Forelimb muscle (tissue), 1 donor: ENCODE results near the gene TGFB1. TPM values are rescaled to one million over a fixed set of nuclear protein-coding genes. Genes with fewer than 3 reads are reported as not detected.

Experiments used
- DNase-seq: peaks from one replicate; pipeline ENCODE4 v3.0.0-alpha.2; 2013; ENCODE audit warnings: low read depth
- polyA plus RNA-seq: library from polyadenylated mRNA; unstranded; fragments of 120-200 nt; gene quantifications from one replicate; pipeline ENCODE4 v1.2.1, GENCODE V29; 2013; ENCODE audit not compliant: insufficient read length

Gene TGFB1
- polyA plus RNA-seq, 1 donor: 19.6 TPM

DNA sequence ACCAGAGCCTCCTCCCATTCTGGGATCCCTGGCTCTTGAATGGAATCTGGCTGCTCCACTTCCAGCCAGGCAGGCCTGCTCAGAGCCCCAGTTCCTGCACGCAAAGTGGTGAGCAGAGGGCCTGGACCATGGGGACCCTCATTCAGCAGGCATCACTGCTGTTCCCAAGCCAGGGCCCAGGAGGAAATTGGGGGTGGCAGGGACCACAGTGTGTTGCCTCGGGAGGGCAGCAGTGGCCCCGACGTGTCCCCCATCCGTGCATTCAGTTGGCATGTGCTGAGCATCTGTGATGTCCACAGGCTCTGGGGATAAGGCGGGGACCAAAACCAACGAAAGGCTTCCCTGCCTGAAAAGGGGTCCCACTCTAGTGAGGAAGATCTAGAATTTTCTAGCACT is 32.5 kb downstream of the TGFB1 start:
- DNase-seq: no peak

DNA sequence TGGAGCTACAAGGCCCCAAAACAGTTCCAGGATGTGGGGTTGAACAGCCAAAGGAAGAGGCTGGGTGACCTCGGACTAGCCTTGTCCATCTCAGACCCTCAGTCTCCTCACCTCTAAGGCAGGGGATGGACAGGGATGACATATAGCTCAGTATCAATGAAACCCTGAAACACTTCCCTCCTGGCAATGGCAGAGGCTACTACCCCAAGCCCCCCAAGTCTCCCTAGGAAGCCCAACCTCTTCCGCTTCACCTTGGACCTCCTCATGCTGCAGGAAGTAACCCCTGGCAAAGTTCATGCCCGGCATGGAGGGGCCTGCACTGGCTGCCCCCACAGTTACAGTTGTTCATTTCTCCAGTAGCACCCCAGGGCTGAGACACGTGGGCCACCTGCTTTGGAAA is 33.2 kb downstream of the TGFB1 start:
- no peak for DNase-seq

DNA sequence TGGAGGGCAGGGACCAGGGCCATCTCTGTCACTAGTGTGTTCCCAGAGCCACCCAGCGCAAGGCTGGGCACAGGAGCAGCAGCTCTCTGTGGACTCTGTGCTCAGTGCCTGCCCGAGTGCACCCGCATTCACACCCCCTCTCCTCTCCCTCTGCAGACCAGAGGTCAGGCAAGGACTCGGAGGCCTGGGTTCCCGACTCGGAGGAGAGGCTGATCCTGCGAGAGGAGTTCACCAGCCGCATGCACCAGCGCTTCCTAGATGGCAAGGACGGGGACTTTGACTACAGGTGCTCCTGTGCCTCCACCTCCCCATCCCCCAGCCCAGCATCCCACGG is 33.6 kb downstream of the TGFB1 start:
- no peak for DNase-seq

DNA sequence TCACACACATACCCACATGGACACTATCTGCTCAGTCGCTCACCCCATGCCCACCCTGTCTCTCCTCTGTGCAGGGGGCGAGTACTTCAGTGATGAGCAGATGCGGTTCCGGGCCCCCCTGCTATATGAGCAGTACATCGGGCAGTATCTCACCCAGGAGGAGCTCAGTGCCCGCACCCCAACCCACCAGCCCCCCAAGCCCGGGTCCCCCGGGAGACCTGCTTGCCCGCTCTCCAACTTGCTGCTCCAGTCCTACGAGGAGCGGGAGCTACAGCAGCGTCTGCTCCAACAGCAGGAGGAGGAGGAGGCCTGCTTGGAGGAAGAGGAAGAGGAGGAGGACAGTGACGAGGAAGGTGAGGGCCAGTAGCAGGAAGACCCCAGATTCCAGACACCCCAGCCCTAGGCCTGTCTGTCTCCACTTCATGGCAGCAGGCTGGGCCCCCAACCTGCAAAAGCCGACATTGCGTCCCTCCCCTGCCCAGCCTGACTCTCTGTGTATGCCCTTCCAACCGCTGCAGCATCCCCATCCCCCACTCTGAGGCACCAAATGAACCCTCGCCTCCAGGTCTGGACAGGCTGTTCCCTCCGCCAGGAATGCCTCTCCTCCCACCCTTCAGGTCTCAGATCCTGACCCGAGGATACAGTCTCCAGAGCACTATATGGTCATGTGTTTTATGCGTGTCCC is 34.1 kb downstream of the TGFB1 start:
- DNase-seq: no peak

DNA sequence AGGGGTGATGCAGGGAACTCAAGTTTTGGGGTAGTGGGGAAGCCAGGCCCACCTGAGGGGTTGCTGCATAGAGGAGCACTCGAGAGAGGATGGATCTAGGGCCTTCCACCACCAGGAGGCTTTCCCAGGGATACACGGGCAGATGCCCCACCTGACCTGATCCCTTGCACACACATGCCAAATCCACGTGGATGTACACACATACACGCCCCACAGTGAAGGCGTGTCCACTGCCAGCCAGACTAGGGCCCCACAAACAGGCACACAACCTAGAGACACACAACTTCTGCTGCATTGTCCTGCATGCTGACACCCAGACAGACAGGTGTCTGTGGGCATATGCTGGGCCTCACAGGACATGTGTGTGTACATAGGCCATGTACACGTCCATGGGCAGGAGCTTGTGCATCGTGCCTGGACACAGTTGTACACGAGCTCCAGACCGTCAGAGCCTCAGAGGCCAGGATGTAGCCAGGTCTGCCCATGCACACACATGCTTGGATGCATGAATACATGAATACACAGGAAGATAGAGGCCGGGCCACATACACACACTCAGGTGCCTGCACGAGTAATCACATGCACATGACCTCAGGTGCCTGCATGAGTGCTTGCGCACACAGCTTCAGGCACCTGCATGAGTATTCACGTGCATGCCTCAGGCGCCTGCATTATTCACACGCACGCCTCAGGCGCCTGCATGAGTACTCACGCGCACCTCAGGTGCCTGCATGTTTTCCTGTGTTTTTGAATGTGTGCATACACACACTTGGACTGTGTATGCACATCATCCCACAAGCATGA is 34.8 kb downstream of the TGFB1 start:
- DNase-seq: no peak

DNA sequence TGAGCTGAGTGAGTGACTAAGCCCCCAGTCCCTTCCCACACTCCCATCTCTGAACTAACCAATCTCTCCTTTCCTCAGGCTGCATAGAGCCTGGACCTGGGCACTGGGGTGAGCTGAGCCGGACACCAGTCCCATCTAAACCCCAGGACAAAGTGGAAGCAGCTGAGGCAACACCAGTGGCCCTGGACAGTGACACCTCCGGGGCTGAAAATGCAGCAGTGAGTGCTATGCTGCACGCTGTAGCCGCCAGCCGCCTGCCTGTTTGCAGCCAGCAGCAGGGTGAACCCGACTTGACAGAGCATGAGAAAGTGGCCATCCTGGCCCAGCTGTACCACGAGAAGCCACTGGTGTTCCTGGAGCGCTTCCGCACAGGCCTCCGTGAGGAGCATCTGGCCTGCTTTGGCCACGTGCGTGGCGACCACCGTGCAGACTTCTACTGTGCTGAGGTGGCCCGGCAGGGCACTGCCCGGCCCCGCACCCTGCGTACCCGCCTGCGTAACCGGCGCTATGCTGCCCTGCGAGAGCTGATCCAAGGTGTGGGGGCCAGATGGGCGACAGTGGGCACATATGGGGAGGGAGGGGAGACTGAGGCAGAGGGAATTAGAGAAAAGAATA is 37.3 kb downstream of the TGFB1 start:
- no peak for DNase-seq

DNA sequence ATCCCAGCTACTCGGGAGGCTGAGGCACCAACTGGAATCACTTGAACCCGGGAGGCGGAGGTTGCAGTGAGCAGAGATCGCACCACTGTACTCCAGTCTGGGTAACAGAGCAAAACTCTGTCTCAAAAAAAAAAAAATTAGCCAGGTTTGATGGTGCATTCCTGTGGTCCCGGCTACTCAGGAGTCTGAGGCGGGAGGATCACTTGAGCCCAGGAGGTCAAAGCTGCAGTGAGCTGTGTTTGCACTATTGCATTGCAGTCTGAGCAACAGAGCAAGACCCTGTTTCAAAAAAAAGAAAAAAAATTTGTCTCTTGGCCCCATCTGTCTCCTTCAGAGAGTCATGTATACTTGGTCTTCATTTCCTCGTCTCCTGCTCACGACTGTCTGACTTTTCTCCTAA is 42.1 kb downstream of the TGFB1 start:
- no peak for DNase-seq

DNA sequence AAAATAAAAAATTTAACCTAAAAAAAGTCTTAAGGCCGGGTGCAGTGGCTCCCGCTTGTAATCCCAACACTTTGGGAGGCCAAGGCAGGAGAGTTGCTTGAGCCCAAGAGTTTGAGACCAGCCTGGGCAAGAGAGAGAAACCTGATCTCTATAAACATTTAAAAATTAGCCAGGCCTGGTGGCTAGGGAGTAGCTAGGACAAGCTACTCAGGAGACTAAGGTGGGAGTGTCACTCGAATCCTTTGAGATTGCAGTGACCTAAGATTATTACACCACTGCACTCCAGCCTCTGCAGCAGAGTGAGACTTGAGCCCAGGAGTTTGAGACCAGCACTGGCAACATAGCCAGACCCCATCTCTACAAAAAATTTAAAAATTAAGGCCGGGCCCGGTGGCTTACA is 42.6 kb downstream of the TGFB1 start:
- no peak for DNase-seq

DNA sequence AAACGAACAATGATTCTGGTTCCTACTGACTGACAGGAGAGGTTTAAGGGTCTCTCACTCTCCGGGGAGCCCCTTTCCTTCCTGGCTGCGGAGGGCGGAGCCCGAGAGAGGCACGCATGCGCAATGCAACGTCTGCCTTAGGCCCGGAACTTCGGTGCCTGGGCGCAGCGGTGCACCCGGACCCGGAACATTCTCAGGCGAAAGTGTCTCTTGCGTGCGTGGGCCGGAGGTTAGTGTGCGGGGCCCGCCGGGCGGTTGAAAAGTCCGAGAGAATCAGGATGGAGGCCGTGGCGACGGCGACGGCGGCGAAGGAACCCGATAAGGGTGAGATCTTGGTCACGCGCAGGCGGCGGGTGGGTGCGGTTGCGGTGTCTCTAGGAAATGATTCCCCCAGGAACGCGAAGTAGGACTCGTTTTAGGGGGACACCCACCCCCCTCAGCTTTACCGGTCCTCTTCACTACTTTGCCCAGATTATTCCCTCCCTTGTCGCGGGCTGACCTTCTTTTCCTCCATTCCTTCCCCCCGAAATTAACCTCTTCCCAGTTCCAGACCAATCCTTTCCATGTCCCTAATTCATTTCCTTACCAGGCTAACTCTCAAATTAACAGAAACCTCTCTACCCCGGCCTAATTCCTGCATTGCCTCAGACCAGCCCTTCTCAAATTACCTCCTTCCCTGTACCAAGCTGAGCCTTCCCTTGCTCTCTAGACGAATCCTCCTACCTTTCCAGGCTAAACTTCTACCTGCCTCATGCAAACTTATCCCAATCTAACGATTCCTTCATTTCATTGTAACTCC is 43.5 kb downstream of the TGFB1 start, which contains the start of gene CCDC97:
Gene CCDC97, plus strand, starts transcription at position 140 of the 799 bp plus-strand sequence. Its CDS starts 139 bp downstream, at position 279.
- peak; percentile 86 for DNase-seq

DNA sequence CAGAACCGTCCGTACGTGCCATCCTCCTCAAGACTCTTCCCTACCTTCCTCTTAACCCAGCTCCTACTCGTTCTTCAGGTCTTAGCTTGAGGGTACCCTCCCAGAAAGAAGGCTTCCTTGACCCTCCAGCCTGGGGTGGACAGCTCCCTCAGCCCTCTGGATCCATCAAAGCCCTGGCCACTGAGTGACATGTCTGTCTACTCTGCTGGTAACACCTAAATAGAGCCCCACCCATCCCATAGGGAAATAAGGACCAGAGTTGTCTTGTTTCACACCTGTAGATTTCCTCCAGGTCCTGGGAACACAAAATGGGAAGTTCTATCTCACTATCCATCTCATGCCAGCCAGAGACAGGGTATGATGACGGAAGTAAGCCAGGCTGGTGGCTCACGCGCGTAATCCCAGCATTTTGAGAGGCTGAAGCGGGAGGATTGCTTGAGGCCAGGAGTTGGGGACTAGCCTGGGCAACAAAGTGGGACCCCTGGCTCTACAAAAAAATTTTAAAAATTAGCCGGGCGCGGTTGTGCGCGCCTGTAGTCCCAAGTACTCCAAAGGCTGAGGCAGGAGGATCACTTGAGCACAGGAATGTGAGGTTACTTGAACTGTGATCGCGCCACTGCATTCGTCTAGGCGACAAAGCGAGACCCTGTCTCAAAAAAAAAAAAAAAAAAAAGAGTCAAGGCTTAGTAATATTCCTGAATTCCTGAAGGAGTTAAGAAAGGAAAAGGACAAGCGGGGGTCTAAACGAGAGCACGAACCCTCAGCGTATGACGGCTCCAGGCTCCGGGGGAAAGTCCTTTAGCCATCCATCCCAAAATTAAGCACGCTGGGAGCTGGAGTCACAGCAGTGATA is 44.3 kb downstream of the TGFB1 start:
- DNase-seq: no peak

DNA sequence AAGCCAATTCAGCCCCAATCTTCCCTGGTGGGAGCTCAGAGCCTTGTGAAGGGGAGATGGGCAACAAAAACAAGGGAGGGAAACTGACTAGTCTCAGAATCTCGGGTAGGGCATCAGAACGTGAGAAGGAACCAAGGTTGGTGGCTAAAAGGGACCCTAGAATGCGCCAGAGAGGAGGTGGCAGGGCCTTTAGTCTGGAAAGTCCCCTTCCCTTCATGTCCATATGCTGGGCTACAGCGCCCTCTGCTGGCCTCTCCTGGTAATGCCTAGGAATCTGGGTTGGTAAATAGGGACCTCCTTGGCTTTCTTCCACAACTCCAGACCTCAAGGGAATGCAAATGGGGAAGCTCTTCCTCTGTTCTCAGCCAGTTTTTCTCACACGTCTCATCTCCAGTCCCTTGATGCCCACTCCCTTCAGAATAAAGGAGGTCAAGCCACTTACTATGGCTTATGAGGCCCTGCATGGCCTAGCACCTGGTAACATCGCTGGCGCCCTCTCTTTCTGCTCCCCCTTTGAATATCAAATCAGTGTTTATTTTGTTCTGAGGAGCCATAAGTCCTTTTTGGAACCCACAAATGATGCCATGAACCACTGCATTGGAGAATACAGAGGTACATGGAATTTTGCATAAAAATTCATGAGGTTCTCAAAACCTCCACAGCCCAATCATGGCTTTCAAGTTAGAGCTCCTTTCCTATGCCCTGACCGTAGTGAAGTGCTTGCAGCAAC is 45.1 kb downstream of the TGFB1 start:
- DNase-seq: peak; percentile 73

DNA sequence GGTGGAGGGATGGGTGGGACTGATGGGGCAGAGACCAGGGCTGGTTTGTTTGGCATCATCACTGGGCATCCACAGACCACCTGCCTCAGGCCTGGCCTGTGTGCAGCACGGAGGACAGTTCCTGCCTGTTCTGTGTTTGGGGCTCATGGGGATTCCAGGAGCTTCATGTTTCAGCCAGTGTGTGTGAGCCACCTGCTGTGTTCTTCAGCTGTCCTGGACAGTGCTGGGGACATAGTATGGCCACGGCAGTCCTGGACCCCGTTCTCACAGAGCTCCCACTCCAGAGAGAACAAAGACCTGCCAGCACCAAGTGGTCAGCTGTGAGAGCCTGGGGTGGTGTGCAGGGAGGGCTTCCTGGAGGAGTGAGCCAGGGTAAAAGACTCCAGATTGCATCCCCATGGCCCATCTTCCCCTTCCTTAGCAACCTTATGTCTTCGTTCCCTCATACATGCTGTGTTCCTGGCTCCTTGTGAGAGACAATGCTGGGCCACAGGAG is 45.7 kb downstream of the TGFB1 start:
- DNase-seq: no peak

DNA sequence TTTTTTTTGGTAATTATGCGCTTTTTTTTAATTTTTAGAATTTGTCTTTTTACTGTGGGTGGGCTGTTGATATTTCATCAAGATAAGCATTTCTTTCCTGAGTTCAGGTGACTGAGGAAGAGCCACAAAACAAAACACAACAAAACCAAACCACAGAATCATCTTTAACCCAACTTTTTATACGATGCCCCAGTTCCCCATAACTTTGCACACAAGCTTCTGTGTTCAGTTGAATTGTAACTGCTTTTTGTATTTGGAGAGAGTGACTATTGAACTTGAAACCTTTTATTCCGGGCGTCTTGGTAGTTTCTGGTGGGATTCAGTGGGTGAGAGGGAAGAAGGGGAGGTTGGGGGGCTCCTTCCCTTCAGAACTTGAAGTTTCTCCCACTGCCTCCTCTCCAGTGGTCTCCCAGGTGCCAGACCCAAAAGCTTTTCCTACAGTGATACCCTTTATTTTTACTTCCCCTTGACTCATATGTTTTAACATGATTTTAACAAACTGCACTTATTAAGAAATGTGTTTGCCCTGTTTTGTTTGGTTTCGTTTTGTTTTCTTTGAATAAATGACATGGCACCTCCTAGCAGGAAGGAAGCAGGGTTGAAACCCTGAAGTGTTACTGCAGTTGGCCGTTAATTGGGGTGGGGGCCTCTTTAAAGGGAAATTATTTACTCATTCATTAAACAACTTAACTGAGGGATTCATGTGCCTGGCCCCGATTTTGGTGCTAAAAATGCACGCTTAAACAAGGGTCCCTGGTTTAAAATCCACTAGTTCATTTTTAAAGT is 46.4 kb downstream of the TGFB1 start:
- DNase-seq: no peak

DNA sequence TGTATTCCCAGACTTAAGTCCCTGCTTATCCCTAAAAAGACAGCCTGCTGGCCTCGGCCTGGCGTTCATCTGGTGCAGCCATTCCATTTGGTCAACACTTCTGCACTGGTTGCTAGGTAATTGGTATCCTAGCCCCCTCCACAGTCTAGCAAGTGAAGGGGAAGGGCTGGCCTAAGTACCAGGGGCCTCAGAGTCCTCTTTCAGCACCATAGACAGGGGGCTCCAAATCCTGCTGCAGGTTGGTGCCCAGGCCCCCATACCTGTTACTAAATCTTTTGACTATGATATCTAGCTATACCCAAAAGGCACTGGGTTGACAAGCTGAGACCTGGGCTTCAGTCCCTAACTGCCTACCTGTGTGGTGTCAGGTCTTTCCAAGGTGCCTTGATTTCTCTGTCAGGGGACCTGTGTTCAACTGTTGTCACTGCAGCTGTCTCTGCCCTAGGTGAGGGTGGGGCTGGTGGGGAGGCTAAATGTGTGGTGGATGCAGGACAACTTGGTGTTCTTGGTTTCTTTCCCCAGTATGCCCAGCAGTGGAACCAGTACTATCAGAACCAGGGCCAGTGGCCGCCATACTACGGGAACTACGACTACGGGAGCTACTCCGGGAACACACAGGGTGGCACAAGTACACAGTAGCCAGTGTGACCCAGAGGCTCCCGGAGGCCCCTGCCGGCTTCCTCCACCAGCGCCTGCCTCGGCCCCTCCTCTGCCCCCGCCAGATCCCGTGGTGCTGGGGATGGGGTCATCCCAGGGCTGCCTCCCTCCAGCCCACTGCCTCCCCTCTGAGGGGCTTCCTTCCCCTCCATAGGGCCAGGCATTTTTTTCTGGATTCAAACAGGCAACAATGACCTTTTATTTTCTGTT is 47.6 kb downstream of the TGFB1 start:
- no peak for DNase-seq

DNA sequence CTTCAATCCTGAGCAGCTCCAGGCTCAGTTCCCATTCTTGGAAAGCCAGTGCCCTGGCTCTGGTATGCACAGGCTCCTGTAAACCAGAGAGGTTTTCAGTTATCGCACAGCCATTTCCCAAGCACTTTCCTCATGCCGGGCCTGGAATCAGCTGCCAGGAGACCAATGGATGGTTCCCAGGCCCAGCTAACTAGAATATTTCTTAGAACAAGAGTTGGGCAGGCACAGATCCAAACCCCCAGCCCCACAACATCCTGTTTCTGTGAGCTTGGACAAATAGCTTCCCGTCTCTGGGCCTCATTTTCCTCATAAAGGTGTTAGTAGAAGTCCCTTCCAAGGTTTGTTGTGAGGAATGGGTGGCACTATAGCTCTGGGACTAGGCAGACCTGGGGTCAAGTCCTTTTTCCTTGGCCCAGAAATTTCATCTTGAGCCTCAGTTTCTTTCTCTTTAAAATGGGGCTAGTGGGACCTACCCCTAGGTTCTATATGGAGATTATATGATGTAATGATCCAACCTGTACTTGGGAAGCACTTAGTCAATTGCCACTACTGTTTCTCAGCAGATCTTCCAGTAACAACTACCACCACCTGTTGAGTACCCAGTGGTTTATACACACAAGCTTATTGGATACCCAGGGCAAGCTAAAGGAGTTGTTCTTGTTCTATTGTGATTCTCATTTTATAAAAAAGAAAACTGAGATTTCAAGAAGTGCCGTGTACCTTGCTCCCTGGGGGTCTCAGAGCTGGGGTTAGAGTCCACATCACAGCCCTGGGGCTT is 48.8 kb downstream of the TGFB1 start:
- no peak for DNase-seq

DNA sequence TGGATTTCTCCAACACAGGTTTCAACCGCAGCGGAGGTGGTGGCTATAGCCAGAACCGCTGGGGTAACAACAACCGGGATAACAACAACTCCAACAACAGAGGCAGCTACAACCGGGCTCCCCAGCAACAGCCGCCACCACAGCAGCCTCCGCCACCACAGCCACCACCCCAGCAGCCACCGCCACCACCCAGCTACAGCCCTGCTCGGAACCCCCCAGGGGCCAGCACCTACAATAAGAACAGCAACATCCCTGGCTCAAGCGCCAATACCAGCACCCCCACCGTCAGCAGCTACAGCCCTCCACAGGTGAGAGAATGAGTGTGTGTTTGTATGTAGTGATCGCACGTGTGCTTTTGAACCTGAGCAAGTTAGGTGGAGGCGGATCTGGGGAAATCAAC is 49.8 kb downstream of the TGFB1 start:
- no peak for DNase-seq

DNA sequence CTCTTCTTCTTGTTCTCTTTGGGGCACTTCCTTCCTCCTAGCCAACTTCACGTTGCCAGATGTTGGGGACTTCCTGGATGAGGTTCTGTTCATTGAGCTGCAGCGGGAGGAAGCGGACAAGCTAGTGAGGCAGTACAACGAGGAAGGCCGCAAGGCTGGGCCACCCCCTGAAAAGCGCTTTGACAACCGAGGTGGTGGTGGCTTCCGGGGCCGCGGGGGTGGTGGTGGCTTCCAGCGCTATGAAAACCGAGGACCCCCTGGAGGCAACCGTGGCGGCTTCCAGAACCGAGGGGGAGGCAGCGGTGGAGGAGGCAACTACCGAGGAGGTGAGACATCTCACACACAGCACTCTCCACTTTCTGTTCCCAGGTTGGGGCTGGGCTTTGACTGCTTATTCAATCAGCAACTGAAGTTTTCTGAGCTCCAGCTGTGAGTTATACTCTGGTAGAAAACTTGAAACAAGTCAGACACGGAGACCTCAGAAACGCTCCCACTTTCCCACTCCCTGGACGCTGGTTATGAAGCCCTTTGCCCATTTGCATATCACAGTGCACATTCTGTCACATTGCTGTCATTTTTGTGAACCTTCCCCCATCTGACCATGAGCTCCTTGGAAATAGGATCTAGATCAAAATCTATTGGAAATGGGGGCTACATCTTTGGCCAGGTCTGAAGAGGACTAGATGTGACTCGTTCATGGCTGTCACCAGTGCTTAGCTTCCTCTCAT is 50.9 kb downstream of the TGFB1 start:
- DNase-seq: no peak
